Measurements from ENCODE around the gene LDHAL6B. TPM values are rescaled to one million over a fixed set of nuclear protein-coding genes. Genes with fewer than 3 reads are reported as not detected.
"Not testable (repeated sequence)": the region's sequence is repeated elsewhere in the genome, so short reads cannot be mapped to it uniquely, and the experiment has no call there.

LDHAL6B gene
- total RNA-seq, 2 experiments from 2014 or later = not detected

- no peak overlapping the region for H3K4me3 ChIP-seq (ENCODE audit: low read length)
- no peaks in the 10 kb centered on the region for H3K4me1 Mint-ChIP-seq (ENCODE audit: low read depth)
- H3K4me1 ChIP-seq (ENCODE audit: insufficient read depth, low read length) = no peaks in the 10 kb centered on the region
- no peaks in the 10 kb centered on the region for H3K27me3 Mint-ChIP-seq
- TF ChIP-seq CTCF (IDR thresholded peaks at IDR 0.05) = no peak
- intact Hi-C loops (cut with DNase I, micrococcal nuclease) = no loop called here
- no peaks in the 10 kb centered on the region for H3K9me3 Mint-ChIP-seq
- no peaks in the 10 kb centered on the region for H3K36me3 ChIP-seq (ENCODE audit: insufficient read depth, low read length)
- H3K27me3 ChIP-seq (ENCODE audit: control insufficient read depth in 1 of 2, insufficient read depth in 2 of 2, low read length in 2 of 2) = no peaks in the 10 kb centered on the region
- ATAC-seq (ENCODE audit: poor library complexity) = no peak
- ChIA-PET CTCF (no interaction called here), POLR2A (no interaction called here)
- H3K36me3 Mint-ChIP-seq (ENCODE audit: low read depth) = no peaks in the 10 kb centered on the region
- no peak overlapping the region for H3K27ac Mint-ChIP-seq
- no peak overlapping the region for H3K27ac ChIP-seq (ENCODE audit: low read depth in 1 of 2, low read length in 2 of 2)
- no peak for DNase-seq
- H3K9me3 ChIP-seq (ENCODE audit: control insufficient read depth in 1 of 2, insufficient read depth in 1 of 2, low read length in 2 of 2) = no peaks in the 10 kb centered on the region
- H3K4me3 Mint-ChIP-seq = no peak overlapping the region
Measured at GRCh38 chr15:59158701-59159034, 48.0 kb upstream of the LDHAL6B start.

GRCh38 chr15:59159210-59159609, 47.4 kb upstream of the LDHAL6B start:
- DNase-seq = no peak
- Histone ChIP-seq H3K9me3 (ENCODE audit: control insufficient read depth in 1 of 2, insufficient read depth in 1 of 2, low read length in 2 of 2) (no peaks in the 10 kb centered on the region), H3K4me1 (ENCODE audit: insufficient read depth, low read length) (no peaks in the 10 kb centered on the region), H3K4me3 (ENCODE audit: low read length) (no peak overlapping the region), H3K36me3 (ENCODE audit: insufficient read depth, low read length) (no peaks in the 10 kb centered on the region), H3K27me3 (ENCODE audit: control insufficient read depth in 1 of 2, insufficient read depth in 2 of 2, low read length in 2 of 2) (no peaks in the 10 kb centered on the region), H3K27ac (ENCODE audit: low read depth in 1 of 2, low read length in 2 of 2) (no peak overlapping the region)
- Mint-ChIP-seq H3K36me3 (ENCODE audit: low read depth) (no peaks in the 10 kb centered on the region), H3K27ac (no peak overlapping the region), H3K4me3 (no peak overlapping the region), H3K9me3 (no peaks in the 10 kb centered on the region), H3K4me1 (ENCODE audit: low read depth) (no peaks in the 10 kb centered on the region), H3K27me3 (no peaks in the 10 kb centered on the region)
- no peak for TF ChIP-seq CTCF (IDR thresholded peaks at IDR 0.05)
- ChIA-PET CTCF (no interaction called here), POLR2A (no interaction called here)
- ATAC-seq (ENCODE audit: poor library complexity) = no peak
- intact Hi-C loops (cut with DNase I, micrococcal nuclease) = no loop called here

GRCh38 chr15:59160880-59161593, 45.6 kb upstream of the LDHAL6B start:
- no peaks in the 10 kb centered on the region for H3K27me3 ChIP-seq (ENCODE audit: control insufficient read depth in 1 of 2, insufficient read depth in 2 of 2, low read length in 2 of 2)
- no peaks in the 10 kb centered on the region for H3K9me3 ChIP-seq (ENCODE audit: control insufficient read depth in 1 of 2, insufficient read depth in 1 of 2, low read length in 2 of 2)
- TF ChIP-seq CTCF (IDR thresholded peaks at IDR 0.05) = no peak
- no peaks in the 10 kb centered on the region for H3K36me3 Mint-ChIP-seq (ENCODE audit: low read depth)
- no peaks in the 10 kb centered on the region for H3K27me3 Mint-ChIP-seq
- H3K4me1 Mint-ChIP-seq (ENCODE audit: low read depth) = no peaks in the 10 kb centered on the region
- H3K4me1 ChIP-seq (ENCODE audit: insufficient read depth, low read length) = no peaks in the 10 kb centered on the region
- H3K4me3 ChIP-seq (ENCODE audit: low read length) = no peak overlapping the region
- peak in 5 of 14 experiments; percentile 1 to 28 (median 17) for DNase-seq
- no peaks in the 10 kb centered on the region for H3K36me3 ChIP-seq (ENCODE audit: insufficient read depth, low read length)
- no peak overlapping the region for H3K27ac Mint-ChIP-seq
- intact Hi-C loops (cut with DNase I, micrococcal nuclease) = no loop called here
- ChIA-PET CTCF (no interaction called here), POLR2A (no interaction called here)
- H3K4me3 Mint-ChIP-seq = no peak overlapping the region
- no peaks in the 10 kb centered on the region for H3K9me3 Mint-ChIP-seq
- ATAC-seq (ENCODE audit: poor library complexity) = no peak
- no peak overlapping the region for H3K27ac ChIP-seq (ENCODE audit: low read depth in 1 of 2, low read length in 2 of 2)

- H3K9me3 ChIP-seq (ENCODE audit: control insufficient read depth in 1 of 2, insufficient read depth in 1 of 2, low read length in 2 of 2); H3K36me3 ChIP-seq (ENCODE audit: insufficient read depth, low read length); H3K4me1 ChIP-seq (ENCODE audit: insufficient read depth, low read length); DNase-seq; H3K9me3 Mint-ChIP-seq; CTCF ChIA-PET; ATAC-seq (ENCODE audit: poor library complexity); H3K4me3 Mint-ChIP-seq; H3K27ac ChIP-seq (ENCODE audit: low read depth in 1 of 2, low read length in 2 of 2); H3K36me3 Mint-ChIP-seq (ENCODE audit: low read depth); H3K27ac Mint-ChIP-seq; H3K4me1 Mint-ChIP-seq (ENCODE audit: low read depth); intact Hi-C loops (cut with DNase I, micrococcal nuclease); H3K4me3 ChIP-seq (ENCODE audit: low read length); H3K27me3 Mint-ChIP-seq; POLR2A ChIA-PET; H3K27me3 ChIP-seq (ENCODE audit: control insufficient read depth in 1 of 2, insufficient read depth in 2 of 2, low read length in 2 of 2): not testable (repeated sequence)
Measured at GRCh38 chr15:59162080-59162479, 44.6 kb upstream of the LDHAL6B start.
